OCI-M1 (cell line): ENCODE results near the gene FYN.
"Not testable (repeated sequence)": the region's sequence is repeated elsewhere in the genome, so short reads cannot be mapped to it uniquely, and the experiment has no call there.

Experiments used
- DNase-seq: peaks from one replicate; lab custom pipeline; 2025; lab: John Stamatoyannopoulos, UW

FYN gene

GRCh38 chr6:111789598-111789997 lies 83.7 kb downstream of the FYN start:
- DNase-seq = no peak

GRCh38 chr6:111788379-111789276 lies 84.6 kb downstream of the FYN start:
- DNase-seq = peak; percentile 80

DNA sequence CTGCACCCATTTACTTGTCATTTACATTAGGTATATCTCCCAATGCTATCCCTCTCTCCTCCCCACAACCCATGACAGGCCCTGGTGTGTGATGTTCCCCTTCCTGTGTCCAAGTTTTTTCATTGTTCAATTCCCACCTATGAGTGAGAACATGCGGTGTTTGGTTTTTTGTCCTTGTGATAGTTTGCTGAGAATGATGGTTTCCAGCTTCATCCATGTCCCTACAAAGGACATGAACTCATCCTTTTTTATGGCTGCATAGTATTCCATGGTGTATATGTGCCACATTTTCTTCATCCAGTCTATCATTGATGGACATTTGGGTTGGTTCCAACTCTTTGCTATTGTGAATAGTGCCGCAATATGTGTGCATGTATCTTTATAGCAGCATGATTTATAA lies 87.1 kb downstream of the FYN start:
- DNase-seq = not testable (repeated sequence)

GRCh38 chr6:111784433-111784832 lies 88.8 kb downstream of the FYN start:
- no peak for DNase-seq

DNA sequence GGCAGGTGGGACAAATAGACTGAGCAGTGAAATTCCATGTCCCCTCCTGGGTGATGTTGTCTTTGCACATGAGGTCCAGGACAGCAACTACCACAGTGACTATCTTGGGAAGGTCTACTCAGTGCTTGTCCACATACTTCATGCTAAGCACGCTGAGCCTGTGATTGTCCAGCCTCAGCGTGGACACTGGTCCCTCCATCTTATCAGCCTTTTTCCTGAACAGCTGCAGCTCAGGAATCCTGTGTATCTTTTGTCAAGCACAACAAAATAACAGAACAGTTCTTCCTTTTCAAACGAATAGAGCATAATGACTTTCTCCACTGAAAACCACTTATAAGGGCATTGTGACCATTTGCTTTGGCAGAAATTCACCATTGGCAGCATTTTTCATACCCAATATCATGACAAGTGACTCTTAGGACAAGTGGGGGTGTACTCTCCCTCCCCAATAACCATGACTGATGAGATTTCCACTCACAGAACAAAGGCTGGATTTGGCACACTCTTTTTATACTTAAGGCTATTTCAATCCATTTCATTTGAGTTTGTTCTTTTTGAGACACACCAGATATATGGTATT lies 90.3 kb downstream of the FYN start:
- DNase-seq = no peak

- DNase-seq = no peak
Measured at GRCh38 chr6:111782192-111782809, 91.0 kb downstream of the FYN start.

DNA sequence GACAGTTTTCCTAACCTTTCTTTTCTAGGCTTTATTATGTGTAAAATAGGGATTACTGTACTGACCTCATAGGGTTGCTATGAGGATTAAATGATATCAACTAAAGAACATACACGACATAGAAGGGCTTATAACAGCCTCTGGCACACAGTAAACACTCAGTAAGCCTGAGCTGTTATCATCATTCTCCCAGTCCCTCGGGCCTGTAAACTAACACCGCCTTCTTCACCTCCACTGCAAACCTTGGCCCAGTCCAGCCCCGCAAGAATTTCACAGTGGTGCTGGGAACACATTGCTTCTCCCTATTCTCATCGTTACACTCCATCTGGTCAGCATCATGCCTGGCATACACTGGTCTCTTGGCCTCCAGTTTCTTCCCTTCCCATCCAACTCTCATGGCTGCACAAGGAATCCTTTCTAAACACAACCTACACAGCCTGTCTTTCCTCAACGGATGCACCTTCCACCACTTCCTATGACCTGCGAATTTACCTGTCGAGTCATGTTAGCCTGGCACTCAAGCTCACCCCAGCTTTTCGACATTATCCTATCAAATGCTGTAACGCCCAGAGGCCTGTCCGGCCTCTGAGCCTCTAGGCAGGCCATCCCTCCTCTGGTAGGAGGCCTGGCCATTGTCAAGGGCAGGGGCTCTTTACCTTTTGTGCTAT lies 92.1 kb downstream of the FYN start:
- DNase-seq = no peak

GRCh38 chr6:111780393-111780792 lies 92.9 kb downstream of the FYN start:
- DNase-seq = no peak

DNA sequence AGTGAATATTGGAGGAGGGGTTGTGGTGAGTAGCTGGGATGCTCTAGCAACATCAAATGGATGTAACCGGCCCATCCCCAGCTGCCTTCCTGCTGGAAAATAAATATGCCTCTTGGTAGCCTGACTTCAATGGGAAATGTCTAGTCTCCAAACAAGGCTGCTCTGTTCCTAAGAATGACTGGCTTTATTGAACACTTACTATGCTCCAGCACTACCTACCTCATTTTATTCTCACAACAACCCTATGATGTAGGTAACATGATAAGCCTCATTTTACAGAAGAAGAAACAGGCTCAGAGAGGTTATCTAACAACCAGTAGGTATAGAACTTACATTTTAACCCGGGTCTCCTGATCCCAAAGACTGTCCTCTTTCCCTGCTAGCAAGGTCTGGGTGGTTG lies 93.6 kb downstream of the FYN start:
- DNase-seq = no peak

- no peak for DNase-seq
Measured at GRCh38 chr6:111779031-111779430, 94.2 kb downstream of the FYN start.

DNA sequence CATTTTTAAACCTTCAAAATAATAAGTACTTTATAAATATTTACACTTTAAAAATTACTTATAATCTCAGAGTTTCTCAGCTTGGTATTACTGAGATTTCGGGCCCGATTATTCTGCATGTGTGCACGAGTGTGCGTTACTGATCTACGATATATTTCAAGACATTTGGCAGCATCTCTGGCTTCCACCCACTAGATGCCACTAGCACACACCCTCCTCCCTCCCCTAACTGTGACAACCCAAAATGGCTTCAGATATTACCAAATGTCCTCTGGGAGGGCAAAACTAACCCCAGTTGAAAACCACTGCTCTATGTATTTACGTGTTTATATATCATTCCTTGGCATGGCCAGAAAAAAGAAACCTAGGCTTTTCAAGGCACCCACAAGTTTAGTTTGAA lies 95.9 kb downstream of the FYN start:
- peak; percentile 34 for DNase-seq

DNA sequence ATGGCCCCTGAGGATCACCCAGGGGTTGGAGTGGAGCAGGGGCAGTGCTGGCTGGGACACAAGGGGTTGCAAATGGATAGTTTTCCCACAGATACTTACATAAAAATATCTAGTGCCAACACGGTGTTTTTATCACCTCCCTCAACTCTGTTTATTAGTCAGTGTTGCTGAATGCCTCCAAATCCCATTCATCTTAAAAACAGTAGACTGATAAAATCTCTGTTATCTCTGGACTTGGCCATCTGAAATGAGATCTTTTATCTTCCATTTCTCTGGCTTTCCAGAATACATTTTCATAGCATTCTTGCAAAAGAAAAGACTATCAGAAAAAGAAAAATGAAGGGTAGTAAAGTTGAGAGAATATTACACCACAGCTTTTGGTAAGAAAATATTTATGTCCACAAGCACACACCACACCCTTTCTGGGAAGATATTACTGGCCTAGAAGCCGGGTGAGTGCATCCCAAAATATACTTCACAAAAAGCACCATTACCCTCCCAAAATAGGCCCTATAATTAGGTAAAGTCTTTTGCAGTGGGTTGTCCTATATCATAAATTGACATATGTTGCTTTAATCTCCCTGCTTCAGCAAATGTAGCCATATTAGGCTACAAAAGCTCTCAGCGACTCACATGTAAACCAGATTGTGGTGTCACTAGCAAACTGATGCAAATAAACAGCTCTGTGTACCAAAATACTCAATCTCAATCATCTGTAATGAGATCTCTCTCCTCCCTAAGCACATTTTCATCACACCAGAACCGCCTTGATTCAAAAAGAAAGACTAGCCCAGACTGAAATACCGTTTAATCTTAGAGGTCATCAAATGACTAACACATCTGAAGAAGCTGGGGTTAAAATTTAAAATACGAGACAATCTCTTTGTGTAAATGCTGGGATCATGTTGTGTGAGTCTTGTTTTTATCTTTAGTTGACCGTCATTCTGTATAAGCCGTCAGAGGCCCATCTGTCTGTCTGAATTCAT lies 96.7 kb downstream of the FYN start:
- no peak for DNase-seq

- DNase-seq = no peak
Measured at GRCh38 chr6:111775145-111775922, 97.9 kb downstream of the FYN start.

DNA sequence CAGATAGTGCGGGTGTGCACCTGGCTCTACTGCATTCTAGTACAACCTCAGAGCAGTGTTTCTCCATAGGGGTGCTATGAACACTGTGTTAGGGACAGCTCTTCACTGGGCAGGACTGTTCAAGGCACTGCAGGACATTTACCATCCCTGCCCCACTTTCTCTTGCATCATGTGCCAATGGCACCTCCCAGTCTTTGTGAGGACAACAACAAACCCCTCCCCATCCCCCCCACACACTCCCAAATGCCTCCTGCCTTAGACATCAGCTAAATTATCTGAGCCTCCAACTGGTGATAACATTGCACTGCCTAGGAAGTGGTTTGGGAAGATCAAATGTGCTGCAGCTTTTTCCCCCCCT lies 98.9 kb downstream of the FYN start:
- peak; percentile 50 for DNase-seq

DNA sequence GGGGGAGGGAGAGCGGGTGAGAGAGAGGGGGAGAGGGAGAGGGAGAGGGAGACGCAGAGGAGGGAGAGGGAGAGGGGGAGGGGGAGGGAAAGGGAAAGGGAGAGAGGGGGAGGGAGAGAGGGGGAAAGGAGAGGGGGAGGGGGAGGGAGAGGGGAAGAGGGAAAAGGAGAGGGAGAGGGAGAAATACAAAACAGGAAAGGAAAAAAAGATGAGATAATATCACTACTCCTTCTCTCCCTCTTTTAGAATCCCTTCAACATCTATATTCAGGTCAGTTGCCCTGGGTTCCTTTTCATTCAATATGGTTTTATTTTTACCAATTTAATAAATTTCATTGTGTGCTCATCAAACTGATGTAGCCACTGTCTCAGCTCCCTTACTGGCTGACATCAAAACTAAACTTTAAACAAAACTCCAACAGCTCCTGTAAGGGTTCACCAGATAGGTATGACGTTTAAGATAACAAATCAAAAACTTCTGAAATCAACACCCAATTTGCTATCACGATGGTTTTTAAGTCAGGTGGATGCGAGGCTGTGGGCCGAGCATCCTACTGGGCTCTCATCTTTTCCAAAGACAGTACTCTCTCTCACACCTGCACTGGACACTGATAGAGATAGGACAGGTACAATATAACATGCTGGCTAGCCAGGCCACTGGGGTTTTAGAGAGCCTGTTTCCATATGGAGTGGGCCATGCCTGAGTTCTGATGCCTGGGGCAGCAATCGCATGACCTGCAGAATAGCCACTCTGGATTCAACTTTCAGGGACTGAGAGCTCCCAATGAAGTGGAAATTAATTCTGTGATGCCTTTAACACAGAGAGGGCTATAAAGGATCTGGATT lies 99.5 kb downstream of the FYN start:
- DNase-seq = no peak

DNA sequence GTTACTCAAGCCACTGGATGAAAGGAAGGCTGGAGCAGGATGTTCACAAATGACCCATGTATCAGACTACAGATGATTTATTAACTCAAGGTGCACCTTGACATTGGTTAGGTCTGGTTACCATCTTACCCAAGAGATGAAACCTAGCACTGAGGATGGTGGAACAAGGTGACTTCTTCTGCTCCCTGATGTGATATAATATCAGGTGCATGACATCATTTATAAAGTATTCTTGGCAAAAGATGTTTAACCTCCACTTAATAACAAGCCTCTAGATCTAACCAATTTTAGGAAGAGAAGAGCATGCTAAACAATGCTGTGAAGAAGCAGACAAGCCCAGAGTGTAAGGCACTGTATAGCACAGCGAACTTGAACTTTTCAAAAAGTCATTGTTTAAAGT lies 100.9 kb downstream of the FYN start:
- no peak for DNase-seq

DNA sequence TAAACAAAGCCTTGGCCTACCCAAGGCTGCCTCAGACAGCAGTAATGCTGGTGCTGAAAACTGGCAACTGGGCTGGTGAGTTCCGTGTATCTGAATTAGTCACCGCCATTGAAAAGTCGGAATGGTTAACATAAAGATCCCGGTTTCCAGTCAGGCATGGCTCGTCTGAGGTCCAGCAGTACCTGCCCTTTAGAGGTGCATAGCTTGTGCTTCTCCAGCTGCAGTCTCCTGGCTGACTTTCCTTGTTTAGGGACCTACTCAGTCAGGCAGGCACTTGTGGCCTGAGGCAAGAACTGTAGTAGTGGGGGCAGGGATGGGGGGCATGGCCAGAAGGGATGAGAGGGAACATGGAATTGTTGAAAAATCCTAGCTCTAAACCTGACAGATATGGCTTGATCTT lies 101.6 kb downstream of the FYN start:
- no peak for DNase-seq

DNA sequence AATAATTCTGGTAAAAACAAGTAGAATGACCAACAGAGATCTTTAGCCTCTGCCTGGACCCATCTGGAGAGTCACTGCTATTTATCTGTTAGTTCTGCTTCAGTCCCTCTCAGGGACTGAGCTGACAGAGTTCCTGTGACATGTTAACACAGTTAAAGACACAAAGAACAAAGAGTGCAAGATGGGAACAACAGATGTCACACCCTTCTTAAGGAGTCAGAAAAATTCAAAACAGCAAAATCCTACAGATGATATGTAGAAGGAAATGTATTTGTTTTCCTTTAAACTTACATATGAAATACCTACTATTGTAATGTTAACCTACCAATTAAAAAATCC lies 102.2 kb downstream of the FYN start:
- DNase-seq = no peak

DNA sequence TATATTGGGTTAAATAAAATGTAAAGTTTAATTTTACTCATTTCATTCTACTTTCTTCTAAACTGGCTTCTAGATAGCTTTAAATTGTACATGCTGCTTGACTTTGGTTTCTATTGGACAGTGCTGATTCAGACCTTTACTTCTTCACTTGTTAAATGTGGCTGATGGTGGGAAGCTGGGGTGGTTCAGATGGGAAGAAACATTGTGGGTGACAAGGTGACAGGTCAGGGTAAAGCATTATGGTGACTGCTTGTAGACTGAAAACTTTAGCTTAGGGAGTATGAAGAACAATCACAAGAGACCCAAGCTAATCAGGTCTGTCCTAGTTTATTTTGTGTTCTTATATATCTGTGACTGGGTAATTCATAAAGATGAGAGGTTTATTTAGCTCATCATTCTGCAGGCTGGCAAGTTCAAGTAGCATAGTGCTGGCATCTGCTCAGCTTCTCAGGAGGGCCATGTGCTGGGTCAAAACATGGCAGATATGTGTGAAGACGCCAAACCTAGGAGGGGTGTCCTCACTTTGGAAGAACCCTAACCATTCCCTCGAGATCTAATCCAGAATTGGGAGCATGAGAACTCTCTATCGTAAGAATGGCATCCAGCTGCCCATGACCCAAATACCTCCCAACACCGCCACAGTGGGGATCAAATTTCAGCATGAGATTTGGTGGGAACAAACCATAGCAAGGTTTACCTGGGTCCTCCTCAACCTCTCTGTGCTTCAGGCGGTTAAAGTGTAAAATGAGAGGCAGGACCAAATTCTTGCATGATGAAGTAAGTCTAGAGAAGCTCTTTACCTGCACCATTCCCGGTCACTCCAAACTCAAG lies 102.8 kb downstream of the FYN start:
- no peak for DNase-seq
